Measurements from ENCODE around the gene PHPT1.
"Not testable (repeated sequence)": the region's sequence is repeated elsewhere in the genome, so short reads cannot be mapped to it uniquely, and the experiment has no call there.

Gene PHPT1

DNA sequence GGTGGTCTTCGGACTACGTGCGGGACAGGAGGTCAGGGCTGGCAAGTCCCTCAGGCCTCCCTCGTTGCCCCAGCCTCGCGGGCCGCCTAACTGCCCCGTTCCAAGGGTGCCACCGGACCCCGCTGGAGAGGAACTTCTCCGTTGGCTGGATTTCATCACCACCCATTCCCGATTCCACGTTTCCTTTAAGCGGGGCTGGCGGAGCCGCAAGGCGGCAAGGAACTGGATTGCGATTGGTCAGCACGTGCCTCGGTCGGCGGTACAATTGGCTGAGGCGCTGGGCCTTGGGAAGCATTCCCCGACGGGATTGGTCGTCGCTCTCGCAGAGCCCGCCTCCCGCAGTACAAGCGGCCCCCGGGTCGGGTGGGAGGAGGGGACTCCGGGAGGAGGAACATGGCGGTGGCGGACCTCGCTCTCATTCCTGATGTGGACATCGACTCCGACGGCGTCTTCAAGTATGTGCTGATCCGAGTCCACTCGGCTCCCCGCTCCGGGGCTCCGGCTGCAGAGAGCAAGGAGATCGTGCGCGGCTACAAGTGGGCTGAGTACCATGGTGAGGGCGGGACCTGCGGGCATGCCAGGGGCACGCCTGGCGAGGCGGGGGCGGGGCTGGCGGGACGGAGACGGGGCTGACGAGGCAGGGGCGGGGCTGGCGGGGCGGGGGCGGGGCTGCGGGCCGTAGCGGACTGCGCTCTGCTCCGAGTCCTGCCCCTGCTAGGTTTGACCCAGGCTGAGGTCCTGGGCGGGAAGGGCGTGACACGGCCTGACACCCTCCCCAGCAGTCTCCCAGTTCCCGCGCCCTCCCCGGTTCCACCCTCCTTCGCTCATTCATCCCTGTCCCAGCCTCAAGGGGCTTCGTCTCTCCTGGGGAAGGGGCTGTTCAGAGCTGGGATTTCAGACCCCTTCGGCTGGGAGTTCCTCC, at the start of gene PHPT1:
Gene PHPT1 (plus strand): TSS at position 372 of the 922 bp plus-strand sequence. CDS start 22 bp downstream, at position 394.
- DNase-seq (ENCODE audit: low spot score), result peak; percentile 98

DNA sequence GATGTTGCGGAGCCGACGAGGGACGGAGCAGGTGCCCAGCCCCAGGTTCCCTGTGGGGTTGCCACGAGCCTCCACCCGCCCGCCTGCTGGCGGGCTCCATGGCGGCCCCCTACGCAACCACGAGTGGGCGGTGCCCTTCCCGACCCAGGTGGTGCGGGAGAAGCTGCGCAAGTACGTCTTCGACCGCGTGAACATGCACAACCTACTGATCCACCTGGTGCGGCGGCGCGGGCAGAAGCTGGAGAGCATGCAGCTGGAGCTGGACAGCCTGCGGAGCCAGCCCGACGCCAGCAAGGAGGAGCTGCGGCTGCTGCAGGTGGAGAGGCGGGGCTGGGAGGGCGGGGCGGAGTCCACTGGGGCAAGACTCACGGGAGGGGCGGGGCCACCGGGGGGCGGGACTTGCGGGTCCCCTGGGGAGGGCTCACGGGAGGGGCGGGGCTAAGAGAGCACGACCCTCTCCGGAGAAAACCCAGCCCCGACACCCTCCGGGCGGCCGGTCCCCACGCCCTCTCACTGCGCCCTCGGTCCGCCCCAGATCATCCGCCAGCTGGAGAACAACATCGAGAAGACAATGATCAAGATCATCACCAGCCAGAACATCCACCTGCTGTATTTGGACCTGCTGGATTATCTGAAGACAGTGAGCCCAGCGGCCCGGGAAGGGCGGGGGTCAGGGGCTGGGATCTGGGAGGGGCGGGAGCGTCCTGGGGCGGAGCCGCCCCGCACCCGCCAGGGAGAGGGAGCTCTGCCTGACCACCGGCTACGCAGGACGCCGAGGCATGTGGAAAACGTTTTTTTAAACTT, 49.2 kb upstream of the PHPT1 start:
- no peak for DNase-seq (ENCODE audit: low spot score)

DNA sequence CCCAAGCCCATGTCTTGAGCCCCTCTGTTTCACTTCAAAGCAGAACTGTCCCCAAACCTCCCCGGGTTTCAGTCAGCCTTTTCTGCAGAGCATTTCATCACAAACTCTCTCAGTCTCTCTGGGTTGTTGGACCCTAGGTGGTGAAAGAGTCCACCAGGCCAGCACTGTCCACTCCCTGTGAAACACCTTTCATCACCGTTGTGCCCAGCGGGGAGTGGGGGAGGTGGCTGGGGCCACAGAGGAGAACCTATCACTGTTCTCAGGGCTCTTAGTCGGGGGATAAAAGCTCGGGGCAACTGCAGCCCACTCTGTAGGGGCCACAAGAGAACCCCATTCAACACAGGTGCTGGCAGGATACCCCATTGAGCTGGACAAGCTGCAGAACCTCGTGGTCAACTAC, 46.9 kb upstream of the PHPT1 start:
- DNase-seq (ENCODE audit: low spot score), result no peak

DNA sequence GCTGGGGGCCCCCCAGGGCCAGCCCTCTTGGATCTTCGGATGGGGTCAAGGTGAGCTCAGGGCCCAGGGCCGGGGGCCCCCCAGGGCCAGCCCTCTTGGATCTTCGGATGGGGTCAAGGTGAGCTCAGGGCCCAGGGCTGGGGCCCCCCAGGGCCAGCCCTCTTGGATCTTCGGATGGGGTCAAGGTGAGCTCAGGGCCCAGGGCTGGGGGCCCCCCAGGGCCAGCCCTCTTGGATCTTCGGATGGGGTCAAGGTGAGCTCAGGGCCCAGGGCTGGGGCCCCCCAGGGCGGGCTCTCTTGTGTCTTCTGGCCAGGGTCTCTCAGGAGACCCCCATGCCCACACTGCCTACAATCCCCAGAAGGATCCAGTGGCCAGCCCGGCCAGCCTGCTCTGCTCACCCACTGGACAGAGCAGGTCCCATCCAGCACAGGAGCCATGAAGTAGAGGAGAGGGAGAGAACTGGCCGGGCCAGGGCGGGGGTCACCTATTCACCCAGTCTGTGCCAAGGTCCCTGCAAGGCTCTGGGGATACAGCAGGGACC, 46.1 kb upstream of the PHPT1 start:
- DNase-seq (ENCODE audit: low spot score), result not testable (repeated sequence)

DNA sequence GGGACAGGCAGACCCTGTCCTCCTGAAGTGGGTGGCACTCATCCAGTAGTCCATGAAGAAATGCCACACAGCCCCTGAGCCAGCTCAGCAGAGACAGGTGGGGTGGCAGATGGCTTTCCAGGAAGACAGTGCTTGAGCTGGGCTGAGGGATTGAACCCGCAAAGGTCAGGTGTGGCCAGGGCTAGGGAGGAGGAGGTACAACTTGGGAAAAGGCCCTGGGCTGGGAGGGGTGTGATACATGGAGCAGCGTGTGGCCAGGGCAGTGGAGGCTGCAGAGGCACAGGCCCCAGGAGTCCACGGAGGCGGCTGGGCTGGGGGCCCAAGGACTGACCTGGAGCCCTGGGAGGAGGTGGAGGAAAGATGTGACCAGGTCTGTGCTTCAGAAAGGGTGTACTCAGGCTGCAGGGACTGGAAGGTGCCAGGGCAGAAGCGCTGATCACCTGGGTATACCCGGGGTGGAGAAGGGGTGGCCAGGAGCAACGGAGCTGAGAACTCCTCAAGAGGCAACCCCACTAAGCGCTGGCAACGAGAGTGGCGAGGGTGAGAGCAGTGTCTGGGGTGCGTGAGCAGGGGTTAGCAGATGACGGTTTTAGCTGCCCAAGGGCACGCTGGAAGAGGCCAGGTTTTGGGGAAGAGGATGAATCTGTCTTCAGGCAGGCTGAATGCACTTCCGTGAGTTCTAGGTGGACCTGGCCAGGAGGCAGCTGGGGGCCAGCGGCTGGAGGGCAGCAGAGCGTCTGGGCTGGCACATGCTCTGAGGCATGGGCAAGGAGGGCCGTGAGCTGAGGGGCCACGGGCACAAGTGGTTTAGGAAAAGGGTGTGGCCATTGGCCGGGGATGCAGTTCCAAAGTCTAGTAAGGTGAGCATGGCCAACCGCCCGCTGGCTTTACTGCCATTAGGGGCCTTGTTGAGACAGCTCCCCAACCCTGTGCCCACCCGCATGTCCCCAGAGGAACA, 45.4 kb upstream of the PHPT1 start:
- no peak for DNase-seq (ENCODE audit: low spot score)

DNA sequence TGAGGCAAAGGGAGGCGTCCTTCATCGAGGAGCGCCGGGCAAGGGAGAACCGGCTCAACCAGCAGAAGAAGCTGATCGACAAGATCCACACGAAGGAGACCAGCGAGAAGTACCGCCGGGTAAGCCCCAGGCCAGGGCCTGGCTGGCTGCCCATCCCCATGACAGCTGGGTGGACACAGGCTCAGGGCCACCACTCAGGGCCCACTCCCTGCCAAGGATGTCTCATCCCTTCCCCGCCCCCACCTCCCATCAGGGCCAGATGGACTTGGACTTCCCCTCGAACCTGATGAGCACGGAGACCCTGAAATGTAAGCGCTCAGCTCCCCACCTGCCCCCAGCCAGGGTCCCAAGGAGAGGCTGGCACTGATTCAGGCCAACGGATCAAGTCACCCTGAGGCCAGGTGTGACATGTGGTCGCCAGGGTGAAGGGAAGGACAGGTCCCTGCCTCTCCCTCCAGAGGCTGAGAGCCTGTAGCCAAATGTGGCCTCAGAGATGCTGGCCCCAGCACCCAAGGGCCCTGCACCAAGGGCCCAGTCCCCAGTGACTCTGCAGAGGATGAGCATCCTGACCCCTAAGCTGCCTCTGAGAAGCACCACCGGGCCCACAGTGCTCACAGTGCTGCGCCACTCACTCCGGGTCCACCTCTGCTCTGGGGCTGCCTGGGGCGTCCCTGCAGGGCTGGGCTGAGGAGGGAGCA, 44.6 kb upstream of the PHPT1 start:
- no peak for DNase-seq (ENCODE audit: low spot score)

DNA sequence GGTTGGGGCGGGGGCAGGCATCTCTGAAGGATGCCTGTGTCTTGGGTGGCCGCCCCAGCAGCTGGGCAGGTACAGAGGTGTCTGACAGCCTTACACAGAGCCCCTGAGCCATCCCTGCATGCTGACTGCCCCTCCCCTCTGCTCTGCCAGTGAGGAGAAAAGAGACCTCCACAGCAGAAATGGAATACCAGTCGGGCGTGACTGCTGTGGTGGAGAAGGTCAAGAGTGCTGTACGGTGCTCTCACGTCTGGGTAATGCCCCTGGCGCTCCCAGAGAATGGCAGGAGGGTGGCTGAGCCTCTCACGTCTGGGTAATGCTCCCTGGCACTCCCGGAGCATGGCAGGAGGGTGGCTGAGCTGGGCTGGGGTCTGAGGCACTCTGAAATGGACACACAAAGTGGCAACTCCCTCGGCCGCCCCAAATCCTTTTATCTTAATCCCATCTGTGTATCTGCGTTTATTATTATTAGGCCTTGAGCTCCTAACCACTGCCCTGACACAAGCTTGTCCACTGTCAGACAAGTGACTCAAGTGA, 43.9 kb upstream of the PHPT1 start:
- DNase-seq (ENCODE audit: low spot score), result no peak

DNA sequence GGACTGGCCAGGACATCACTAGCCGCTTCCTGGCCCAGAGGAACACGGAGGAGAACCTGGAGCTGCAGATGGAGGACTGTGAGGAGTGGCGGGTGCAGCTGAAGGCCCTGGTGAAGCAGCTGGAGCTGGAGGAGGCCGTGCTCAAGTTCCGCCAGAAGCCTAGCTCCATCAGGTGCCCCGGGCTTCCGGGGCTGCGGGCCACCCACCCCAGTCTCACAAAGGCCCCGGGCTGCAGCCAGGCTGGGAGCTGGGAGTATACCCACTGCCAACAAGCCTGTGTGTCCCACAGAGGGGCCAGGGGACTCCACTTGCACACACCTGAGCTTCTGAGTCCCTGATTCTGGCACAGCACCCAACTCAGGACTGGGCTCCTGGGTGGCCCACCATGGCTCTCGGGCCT, 43.1 kb upstream of the PHPT1 start:
- DNase-seq (ENCODE audit: low spot score), result no peak

DNA sequence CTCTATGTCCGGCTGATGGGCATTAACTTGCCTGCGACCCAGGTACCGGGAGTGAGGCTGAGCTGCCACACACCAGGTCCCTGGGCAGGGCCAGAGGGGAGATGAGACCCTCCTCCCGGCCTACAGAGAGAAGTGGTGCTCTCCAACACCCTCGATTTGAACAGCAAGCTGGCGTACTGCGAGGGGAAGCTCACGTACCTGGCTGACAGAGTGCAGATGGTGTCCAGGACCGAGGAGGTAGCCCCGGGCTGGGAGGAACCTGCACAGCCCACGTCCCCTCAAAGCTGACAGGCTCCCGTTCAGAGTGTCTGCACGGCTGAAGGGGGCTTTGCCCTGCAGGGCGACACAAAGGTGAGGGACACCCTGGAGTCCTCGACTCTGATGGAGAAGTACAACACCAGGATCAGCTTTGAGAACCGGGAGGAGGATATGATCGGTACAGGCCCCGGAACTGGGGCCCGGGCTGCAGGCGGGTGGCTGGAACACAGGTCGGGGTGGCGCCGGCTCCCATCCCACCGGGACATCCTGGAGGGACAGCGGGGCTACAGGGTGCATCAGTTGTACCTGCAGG, 42.5 kb upstream of the PHPT1 start:
- DNase-seq (ENCODE audit: low spot score), result no peak

DNA sequence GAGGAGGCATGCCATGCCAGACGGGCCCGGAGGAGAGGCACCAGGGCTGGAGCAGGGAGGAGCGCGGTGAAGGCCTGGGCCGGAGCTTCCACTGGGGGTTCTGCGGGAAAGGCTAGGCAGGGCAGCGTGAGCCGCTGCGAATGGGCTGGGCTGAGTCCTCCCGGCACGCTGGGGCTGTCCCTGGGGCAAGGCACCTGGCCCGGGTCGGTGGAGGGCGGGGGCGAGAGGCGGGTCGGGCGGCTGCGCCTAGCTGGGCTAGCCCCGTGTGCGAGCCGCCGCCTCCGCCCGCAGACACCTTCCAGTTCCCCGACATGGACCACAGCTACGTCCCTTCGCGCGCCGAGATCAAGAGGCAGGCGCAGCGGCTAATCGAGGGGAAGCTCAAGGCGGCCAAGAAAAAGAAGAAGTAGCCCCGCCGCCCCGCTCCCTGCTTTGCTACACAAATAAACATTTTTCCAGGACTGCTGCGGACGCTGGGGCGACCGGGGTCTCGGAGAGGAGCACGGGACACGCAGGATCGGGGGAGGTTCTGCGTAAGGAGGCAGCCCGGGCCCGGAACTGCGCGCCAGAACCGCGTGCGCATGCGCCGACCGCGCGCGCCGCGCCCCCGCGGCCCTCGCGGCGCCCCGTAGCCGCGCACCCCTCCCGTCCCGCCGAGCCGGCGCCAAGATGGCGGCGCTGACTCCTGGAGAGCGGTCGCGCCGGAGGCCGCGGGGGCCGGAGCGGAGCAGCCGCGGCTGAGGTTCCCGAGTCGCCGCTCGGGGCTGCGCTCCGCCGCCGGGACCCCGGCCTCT, 41.7 kb upstream of the PHPT1 start, which contains the start of gene RABL6:
Gene RABL6 (plus strand): TSS at position 668 of the 794 bp plus-strand sequence. CDS start 249 bp downstream, outside the sequence.
- no peak for DNase-seq (ENCODE audit: low spot score)

DNA sequence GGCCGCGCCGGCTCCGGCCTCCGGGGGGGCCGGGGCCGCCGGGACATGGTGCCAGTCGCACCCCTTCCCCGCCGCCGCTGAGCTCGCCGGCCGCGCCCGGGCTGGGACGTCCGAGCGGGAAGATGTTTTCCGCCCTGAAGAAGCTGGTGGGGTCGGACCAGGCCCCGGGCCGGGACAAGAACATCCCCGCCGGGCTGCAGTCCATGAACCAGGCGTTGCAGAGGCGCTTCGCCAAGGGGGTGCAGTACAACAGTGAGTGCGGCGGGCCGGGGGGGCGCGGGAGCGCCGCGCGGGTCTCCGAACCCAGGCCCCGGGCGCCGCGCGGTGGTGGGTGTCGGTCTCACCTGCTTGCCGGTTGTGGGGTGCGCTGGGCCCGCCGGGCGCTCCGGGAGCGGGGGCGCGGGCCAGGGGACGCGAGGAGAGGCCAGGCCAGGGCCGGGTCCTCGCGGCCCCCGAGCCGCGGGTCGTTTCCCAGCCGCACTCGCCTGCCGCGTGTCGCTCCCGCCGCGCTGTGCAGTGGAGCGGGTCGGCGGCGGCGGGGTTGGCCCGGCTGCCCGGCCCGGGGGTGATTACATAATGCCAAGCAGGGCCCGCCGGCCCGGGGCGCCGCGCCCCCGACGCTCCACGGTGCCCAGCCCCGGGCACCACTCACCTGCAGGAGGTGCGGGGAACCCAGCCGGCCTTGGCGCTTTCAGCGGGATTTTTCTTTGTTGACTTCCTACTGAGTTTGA, 41.0 kb upstream of the PHPT1 start:
- no peak for DNase-seq (ENCODE audit: low spot score)

DNA sequence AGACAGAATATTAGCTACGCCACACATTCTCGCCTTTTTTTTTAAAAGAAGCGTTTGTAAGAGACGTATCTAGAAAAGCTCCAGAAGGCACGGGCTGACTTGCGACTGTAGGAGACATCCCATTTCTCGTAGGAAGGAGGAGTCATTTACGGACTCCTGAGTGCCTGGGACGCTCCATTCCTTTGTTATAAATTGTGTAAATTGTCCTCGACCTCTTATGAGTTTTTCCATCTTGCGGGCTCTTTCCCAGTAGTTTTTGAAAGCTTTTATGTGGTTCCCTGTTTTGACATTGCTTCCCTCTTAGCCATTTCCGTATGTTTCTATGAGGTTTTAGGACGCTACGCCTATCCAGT, 40.4 kb upstream of the PHPT1 start:
- DNase-seq (ENCODE audit: low spot score), result no peak

DNA sequence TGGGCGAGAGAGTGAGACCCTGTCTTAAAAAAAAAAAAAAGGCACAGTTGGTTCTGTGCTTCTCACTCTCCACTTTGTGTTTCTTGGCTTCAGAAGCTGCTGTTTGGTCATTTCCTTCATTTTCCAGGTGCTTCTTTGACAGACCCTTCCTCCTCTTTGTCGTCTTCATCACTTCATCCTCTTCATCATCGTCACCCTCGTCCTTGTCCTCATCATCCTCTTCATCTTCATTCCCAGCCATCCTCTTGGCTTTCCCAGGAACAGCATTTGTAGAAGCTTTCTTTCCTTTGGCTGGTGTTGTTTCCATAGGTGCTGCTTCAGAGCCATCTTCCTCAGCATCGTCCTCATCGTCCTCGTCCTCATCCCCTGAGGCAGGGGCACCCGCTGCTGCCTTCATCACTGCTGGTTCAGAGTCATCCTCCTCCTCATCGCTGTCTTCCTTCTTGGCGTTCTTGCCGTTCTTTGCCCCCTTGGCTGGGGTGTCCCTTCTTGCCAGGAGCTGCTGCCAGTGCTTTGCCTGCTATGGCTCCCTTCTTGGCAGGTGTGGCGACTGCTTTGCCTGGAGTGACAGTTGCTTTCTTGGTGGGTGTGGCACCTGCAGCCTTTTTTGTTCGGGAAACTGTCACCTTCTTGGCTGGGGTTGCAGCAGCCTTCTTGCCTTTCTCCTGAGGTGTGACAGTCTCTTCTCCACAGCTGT, 34.3 kb upstream of the PHPT1 start:
- DNase-seq (ENCODE audit: low spot score), result no peak

DNA sequence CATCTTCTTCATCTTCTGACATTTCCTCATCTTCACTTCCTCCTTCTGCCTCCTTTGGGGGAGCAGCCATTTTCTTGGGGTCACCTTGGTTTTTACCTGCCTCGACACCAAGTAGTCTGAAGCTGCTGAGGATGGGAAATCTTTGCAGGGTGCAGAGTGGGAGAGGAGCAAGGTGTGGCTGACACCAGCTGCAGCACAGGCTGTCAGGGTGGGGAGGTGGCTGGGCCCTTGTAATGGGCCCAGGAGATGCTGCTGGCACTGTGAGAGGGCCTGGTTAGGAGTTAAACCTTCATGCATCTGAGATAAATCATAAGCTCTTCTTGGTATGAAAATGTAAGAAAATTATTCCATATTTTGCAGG, 33.8 kb upstream of the PHPT1 start:
- no peak for DNase-seq (ENCODE audit: low spot score)

DNA sequence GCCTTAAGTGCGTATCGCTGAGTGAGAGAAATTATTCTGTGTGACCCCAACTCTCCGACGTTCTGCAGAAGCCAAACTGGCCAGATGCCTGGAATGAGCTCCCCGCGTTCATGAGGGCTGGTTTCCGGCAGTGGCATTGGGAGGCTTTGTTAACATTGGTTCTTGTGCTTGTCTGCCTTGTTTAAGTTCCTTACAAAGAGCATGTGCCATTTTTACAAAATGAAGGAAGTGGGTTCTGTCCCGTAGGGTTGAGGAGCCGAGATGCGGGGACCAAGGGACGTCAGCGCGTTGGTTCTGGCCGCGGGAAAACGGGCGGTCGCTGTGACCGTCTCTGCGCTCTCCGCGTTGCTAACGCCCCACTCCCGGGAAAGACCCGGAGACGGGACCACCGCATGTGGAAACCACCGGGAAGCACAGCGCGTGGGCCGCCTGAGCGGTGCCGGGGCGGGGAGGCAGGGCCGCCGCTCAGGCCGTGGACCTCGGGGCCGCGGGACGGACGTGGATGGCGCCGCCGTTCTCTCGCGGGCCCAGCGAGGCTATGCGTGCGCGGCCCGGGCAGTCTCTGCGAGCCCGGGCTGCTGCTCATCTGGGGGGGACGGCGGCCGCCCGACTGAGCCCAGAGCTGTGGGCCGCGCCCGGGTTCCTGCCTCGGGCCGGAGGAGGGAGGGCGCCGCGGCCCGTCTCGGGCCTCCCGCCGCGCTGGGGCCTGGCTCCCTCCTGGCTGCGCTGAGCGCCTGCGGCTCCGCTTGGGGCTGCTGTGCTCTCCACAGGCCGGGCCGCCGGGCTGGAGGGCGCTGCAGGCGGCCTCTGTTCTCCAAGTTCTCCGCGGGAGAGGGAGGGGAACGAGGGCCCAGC, 28.0 kb upstream of the PHPT1 start:
- DNase-seq (ENCODE audit: low spot score), result no peak

DNA sequence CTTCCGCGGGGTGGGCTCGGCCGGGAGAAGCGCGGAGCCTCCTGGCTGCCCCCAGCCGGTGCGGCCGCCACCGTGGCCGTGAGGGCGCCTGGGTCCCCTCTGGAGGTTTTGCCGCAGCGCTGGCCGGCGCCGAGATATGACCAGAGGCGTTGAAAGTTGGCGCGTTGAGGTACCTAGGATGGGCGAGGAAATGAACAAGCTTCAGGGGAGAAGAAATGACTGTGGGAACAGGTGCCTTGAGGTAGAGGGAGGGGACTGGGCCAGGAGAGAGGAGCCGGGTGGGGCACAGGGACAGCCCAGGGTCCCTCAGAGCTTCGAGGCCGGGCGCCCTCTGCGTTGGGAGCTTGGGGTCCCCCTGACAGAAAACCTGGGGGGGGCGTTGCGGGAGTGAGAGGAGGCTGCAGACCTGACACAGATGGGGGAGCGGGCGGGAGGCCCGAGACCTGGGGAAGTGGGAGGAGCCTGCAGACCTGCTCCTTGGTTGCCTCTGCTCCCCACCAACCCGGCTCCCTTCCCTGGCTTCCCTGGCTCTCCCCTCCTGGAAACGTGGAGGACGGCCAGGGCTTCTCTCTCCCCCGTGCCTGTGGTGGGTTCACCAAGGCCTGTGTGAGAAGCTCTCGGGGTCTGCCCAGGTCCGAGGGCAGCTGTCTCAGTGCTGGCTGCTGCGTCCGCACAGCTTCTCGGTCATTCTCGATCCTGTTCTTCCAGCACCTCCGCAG, 27.2 kb upstream of the PHPT1 start:
- DNase-seq (ENCODE audit: low spot score), result no peak
